AG04450 (cell line): ENCODE results near the gene TNFAIP2. TPM values are rescaled to one million over a fixed set of nuclear protein-coding genes. Genes with fewer than 3 reads are reported as not detected.

Source experiments
- CTCF ChIA-PET: fragments of 300-600, 350-600 bp; formaldehyde crosslinking; extraction: SDS; loops from one replicate; lab custom pipeline; 2022; ENCODE audit warnings: antibody characterized with exemption, inconsistent platforms; lab: Charles Lee
- POLR2A ChIA-PET: fragments of 350-600 bp; formaldehyde crosslinking; extraction: SDS; loops from one replicate; lab custom pipeline; 2021; ENCODE audit warnings: antibody characterized with exemption, inconsistent platforms; lab: Yijun Ruan, JAX
- DNase-seq: peaks from one replicate; pipeline ENCODE4 v3.0.0-alpha.2; 2011; ENCODE audit warnings: low read depth, low spot score
- H3K27ac ChIP-seq: one replicate; pipeline ENCODE4 v1.5.1; 2012; ENCODE audit warnings: low read depth, low read length, control low read depth
- H3K27me3 ChIP-seq: one replicate; pipeline ENCODE4 v1.6.0; 2012; ENCODE audit warnings: low read length; ENCODE audit not compliant: control insufficient read depth, insufficient read depth
- H3K4me3 ChIP-seq: 2 replicates; pipeline ENCODE4 v1.5.1; 2011; ENCODE audit warnings: mild to moderate bottlenecking, low read depth, low read length, control low read depth
- H3K9me3 ChIP-seq: 2 replicates; pipeline ENCODE4 v1.5.1; 2012; ENCODE audit warnings: low read length; ENCODE audit not compliant: control insufficient read depth, insufficient read depth
- CTCF ChIP-seq: IDR thresholded peaks from 2 replicates; pipeline ENCODE4 v1.5.1; 2011; ENCODE audit warnings: low read depth, low read length, control low read depth, inconsistent platforms
- polyA plus RNA-seq: library from polyadenylated mRNA; depleted of rRNA; stranded (reverse); fragments of >200 nt; gene quantifications from 2 replicates; pipeline ENCODE4 v1.2.3, GENCODE V29; 2011

TNFAIP2 gene
- polyA plus RNA-seq, 1 experiment: 15.3 TPM

GRCh38 chr14:103086771-103087342 lies 36.4 kb upstream of the TNFAIP2 start:
- no peak overlapping the region for H3K4me3 ChIP-seq
- POLR2A ChIA-PET: no interaction called here
- no peak overlapping the region for H3K27ac ChIP-seq
- no peak for TF ChIP-seq CTCF
- no peaks in the 10 kb centered on the region; the same call in 1 of the 2 replicates for H3K9me3 ChIP-seq
- no peak for DNase-seq
- H3K27me3 ChIP-seq: peaks cover 30% of the 10 kb centered on the region
- CTCF ChIA-PET: interaction anchor here (0.6 to 1.1 kb wide), 3 partner anchors 11 to 397 kb away, joined by 4 read pairs; no protein-coding TSS in a partner anchor

- ChIA-PET POLR2A (no interaction called here), CTCF (interaction anchor here (1.1 kb wide), 2 partner anchors 11 to 205 kb away, joined by 4 read pairs; no protein-coding TSS in a partner anchor)
- Histone ChIP-seq H3K4me3 (no peak overlapping the region), H3K9me3 (no peaks in the 10 kb centered on the region; the same call in 1 of the 2 replicates), H3K27ac (no peak overlapping the region), H3K27me3 (peaks cover 30% of the 10 kb centered on the region)
- no peak for DNase-seq
- no peak for TF ChIP-seq CTCF
These were observed 35.9 kb upstream of the TNFAIP2 start for GRCh38 chr14:103087343-103087835.

- H3K27me3 ChIP-seq: peaks cover 30% of the 10 kb centered on the region
- no peak for DNase-seq
- no peak overlapping the region for H3K27ac ChIP-seq
- H3K4me3 ChIP-seq: no peak overlapping the region
- no peaks in the 10 kb centered on the region; the same call in 1 of the 2 replicates for H3K9me3 ChIP-seq
- POLR2A ChIA-PET: no interaction called here
- CTCF ChIA-PET: no interaction called here
- TF ChIP-seq CTCF: no peak
These were observed 34.3 kb upstream of the TNFAIP2 start for GRCh38 chr14:103088921-103089320.

- H3K27ac ChIP-seq: no peak overlapping the region
- TF ChIP-seq CTCF: no peak
- H3K9me3 ChIP-seq: no peaks in the 10 kb centered on the region
- CTCF ChIA-PET: no interaction called here
- DNase-seq: no peak
- H3K4me3 ChIP-seq: no peak overlapping the region
- peaks cover 25% of the 10 kb centered on the region for H3K27me3 ChIP-seq
- POLR2A ChIA-PET: interaction anchor here (0.6 kb wide), 1 partner anchor 329 kb away, joined by 8 read pairs; no protein-coding TSS in a partner anchor
These were observed 33.6 kb upstream of the TNFAIP2 start for GRCh38 chr14:103089386-103090335.
